Mononuclear cell (primary cell): ENCODE results near the gene METTL25B. TPM values are rescaled to one million over a fixed set of nuclear protein-coding genes. Genes with fewer than 3 reads are reported as not detected.
A peak's percentile ranks its signal among the peaks of the same experiment; 100 is the strongest.
"Not testable (repeated sequence)": the region's sequence is repeated elsewhere in the genome, so short reads cannot be mapped to it uniquely, and the experiment has no call there.

Experiments used
- H3K27me3 ChIP-seq: 2 replicates; pipeline ENCODE4 v1.6.0; 2011; ENCODE audit warnings: low read length, control low read depth; ENCODE audit not compliant: insufficient read depth
- H3K4me1 ChIP-seq: 2 replicates; pipeline ENCODE4 v1.5.1; 2011; ENCODE audit warnings: mild to moderate bottlenecking, low read length, control low read depth; ENCODE audit not compliant: insufficient read depth
- H3K4me3 ChIP-seq: 2 replicates; pipeline ENCODE4 v1.5.1; 2011; ENCODE audit warnings: mild to moderate bottlenecking, low read length, moderate library complexity
- H3K9me3 ChIP-seq: 2 replicates; pipeline ENCODE4 v1.5.1; 2011; ENCODE audit warnings: low read depth, mild to moderate bottlenecking, control low read depth, low read length
- total RNA-seq: library from RNA; depleted of rRNA; stranded (reverse); fragments of >200 nt; gene quantifications from one replicate; pipeline ENCODE4 v1.2.3, GENCODE V29; 2012

Gene METTL25B
- total RNA-seq, 1 donor: 5.0 TPM

- H3K4me3 ChIP-seq, H3K27me3 ChIP-seq, H3K9me3 ChIP-seq: not testable (repeated sequence)
- H3K4me1 ChIP-seq: peaks cover 12% of the 10 kb centered on the region
These were observed 29.4 kb downstream of the METTL25B start for GRCh38 chr1:156757572-156758253.

- Histone ChIP-seq H3K4me3 (no peak overlapping the region), H3K4me1 (no peaks in the 10 kb centered on the region)
These were observed 32.0 kb downstream of the METTL25B start for GRCh38 chr1:156760092-156760795.

GRCh38 chr1:156760796-156761104 lies 32.5 kb downstream of the METTL25B start:
- peaks cover 4% of the 10 kb centered on the region for H3K4me1 ChIP-seq
- no peak overlapping the region for H3K4me3 ChIP-seq
- no peaks in the 10 kb centered on the region for H3K27me3 ChIP-seq
- H3K9me3 ChIP-seq: no peaks in the 10 kb centered on the region

More at GRCh38 chr1:156760092-156760795, 32.0 kb downstream of the METTL25B start:
- Histone ChIP-seq H3K9me3 (no peaks in the 10 kb centered on the region), H3K27me3 (no peaks in the 10 kb centered on the region)

GRCh38 chr1:156765136-156765535 lies 36.9 kb downstream of the METTL25B start:
- H3K27me3 ChIP-seq, H3K9me3 ChIP-seq, H3K4me3 ChIP-seq: not testable (repeated sequence)
- H3K4me1 ChIP-seq: peaks cover 39% of the 10 kb centered on the region

- H3K9me3 ChIP-seq: no peaks in the 10 kb centered on the region
- H3K27me3 ChIP-seq: no peaks in the 10 kb centered on the region
- H3K4me3 ChIP-seq: no peak overlapping the region
- peaks cover 42% of the 10 kb centered on the region for H3K4me1 ChIP-seq
These were observed 37.4 kb downstream of the METTL25B start for GRCh38 chr1:156765666-156766065.

GRCh38 chr1:156766298-156767100 lies 38.2 kb downstream of the METTL25B start:
- peaks cover 47% of the 10 kb centered on the region for H3K4me1 ChIP-seq
- H3K9me3 ChIP-seq: no peaks in the 10 kb centered on the region
- H3K4me3 ChIP-seq: peak overlapping the region; percentile 99
- H3K27me3 ChIP-seq: no peaks in the 10 kb centered on the region

- H3K4me3 ChIP-seq: peak within 1 kb of the TSS; percentile 99
- peaks cover 47% of the 10 kb centered on the region for H3K4me1 ChIP-seq
- no peaks in the 10 kb centered on the region for H3K27me3 ChIP-seq
- H3K9me3 ChIP-seq: no peaks in the 10 kb centered on the region
These were observed 39.0 kb downstream of the METTL25B start, which contains the start of gene PRCC for GRCh38 chr1:156767101-156767878. PRCC (plus strand) TSS chr1:156767535; CDS start chr1:156767772, 237 bp downstream.

- peaks cover 47% of the 10 kb centered on the region for H3K4me1 ChIP-seq
- H3K27me3 ChIP-seq: no peaks in the 10 kb centered on the region
- H3K9me3 ChIP-seq: no peaks in the 10 kb centered on the region
- H3K4me3 ChIP-seq: peak overlapping the region; percentile 99
These were observed 39.8 kb downstream of the METTL25B start for GRCh38 chr1:156767879-156768604.

GRCh38 chr1:156768610-156769295 lies 40.5 kb downstream of the METTL25B start:
- no peaks in the 10 kb centered on the region for H3K9me3 ChIP-seq
- peaks cover 47% of the 10 kb centered on the region for H3K4me1 ChIP-seq
- H3K4me3 ChIP-seq: peak overlapping the region; percentile 99
- H3K27me3 ChIP-seq: no peaks in the 10 kb centered on the region

- H3K4me1 ChIP-seq: peaks cover 41% of the 10 kb centered on the region
- no peaks in the 10 kb centered on the region for H3K27me3 ChIP-seq
- H3K9me3 ChIP-seq: no peaks in the 10 kb centered on the region
- H3K4me3 ChIP-seq: no peak overlapping the region
These were observed 44.0 kb downstream of the METTL25B start for GRCh38 chr1:156772222-156772621.

- no peak overlapping the region for H3K4me3 ChIP-seq
- no peaks in the 10 kb centered on the region for H3K27me3 ChIP-seq
- peaks cover 40% of the 10 kb centered on the region for H3K4me1 ChIP-seq
- H3K9me3 ChIP-seq: no peaks in the 10 kb centered on the region
These were observed 44.6 kb downstream of the METTL25B start for GRCh38 chr1:156772728-156773497.

GRCh38 chr1:156773607-156774006 lies 45.3 kb downstream of the METTL25B start:
- H3K27me3 ChIP-seq: no peaks in the 10 kb centered on the region
- H3K4me3 ChIP-seq: no peak overlapping the region
- H3K9me3 ChIP-seq: no peaks in the 10 kb centered on the region
- H3K4me1 ChIP-seq: peaks cover 33% of the 10 kb centered on the region

- no peaks in the 10 kb centered on the region for H3K27me3 ChIP-seq
- H3K4me3 ChIP-seq: no peak overlapping the region
- no peaks in the 10 kb centered on the region for H3K9me3 ChIP-seq
- H3K4me1 ChIP-seq: peaks cover 15% of the 10 kb centered on the region
These were observed 47.5 kb downstream of the METTL25B start for GRCh38 chr1:156775799-156776198.
